NCI-H2227 (cell line): Measurements from ENCODE around the gene B4GALNT4.
"Not testable (repeated sequence)": the region's sequence is repeated elsewhere in the genome, so short reads cannot be mapped to it uniquely, and the experiment has no call there.

ENCODE experiments used
- DNase-seq: peaks from one replicate; lab custom pipeline; 2025; ENCODE audit not compliant: unreplicated experiment; lab: John Stamatoyannopoulos, UW

B4GALNT4 gene

DNA sequence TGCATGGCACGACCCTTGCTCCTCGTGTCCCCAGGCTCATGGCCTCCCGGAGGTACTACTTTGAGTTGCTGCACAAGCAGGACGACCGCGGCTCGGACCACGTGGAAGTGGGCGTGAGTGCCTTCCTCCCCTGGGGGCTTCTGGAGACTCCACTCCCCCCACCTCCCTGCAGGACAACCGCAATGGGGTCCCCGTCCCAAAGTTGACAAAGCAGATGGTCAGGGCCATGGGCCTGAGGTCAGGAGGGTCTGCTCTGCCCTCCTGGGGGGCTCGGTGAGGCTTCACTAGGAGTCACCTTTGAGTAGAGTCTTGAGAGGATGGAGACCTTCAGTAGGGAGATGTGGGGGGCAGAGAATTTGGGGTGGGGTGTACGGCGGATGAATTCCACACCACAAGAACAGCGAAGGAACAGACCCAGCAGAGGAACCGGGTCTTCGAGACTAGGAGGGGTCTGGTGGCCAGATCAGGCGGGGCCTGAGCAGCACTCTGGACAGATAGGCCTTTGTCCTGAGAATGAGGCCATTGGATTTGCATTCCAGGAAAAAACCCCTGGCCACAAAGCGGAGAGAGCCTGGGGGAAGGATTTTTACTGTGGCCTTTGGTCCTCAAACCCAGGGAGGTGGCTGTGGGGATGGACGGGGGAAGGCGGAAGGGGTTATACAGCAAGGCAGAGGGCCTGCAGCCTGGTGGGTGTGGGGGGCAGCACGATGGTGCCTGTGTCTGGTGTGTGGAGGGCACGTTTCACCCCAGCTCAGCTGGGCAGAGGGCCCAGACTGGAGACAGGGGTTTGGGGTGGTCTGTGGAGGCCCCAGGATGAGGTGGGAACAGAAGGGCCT lies 4.6 kb downstream of the B4GALNT4 start:
- no peak for DNase-seq

DNA sequence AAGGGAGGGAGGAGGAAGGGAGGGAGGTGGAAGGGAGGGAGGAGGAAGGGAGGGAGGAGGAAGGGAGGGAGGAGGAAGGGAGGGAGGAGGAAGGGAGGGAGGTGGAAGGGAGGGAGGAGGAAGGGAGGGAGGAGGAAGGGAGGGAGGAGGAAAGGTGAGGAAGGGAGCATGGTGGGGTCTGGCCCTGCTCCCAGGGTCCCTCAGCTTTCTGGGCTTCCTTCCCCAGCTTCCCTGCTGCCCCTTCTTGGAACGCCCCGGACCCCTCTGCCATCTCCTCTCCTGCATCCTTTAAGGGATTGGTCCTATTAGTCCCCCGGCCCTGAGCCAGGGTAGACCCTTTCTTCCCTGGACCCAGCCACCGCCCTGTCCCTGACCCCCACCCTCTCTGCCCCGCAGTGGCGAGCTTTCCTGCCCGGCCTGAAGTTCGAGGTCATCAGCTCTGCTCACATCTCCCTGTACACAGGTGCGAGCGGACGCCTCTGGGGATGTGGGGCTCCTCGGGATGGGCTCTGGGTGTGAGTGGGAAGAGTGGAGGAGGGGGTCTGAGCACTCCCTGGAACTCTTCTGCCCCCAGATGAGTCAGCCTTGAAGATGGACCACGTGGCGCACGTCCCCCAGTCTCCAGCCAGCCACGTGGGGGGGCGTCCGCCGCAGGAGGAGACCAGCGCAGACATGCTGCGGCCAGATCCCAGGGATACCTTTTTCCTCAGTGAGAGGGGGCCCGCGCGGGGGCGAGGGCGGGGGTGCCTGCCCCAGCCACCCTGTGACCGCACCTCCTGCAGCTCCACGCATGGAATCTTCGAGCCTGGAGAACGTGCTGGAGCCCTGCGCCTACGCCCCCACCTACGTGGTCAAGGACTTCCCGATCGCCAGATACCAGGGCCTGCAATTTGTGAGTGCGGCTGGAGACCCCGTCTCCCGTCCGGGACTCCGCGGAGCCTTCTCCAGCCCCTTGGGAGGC lies 6.0 kb downstream of the B4GALNT4 start:
- no peak for DNase-seq

DNA sequence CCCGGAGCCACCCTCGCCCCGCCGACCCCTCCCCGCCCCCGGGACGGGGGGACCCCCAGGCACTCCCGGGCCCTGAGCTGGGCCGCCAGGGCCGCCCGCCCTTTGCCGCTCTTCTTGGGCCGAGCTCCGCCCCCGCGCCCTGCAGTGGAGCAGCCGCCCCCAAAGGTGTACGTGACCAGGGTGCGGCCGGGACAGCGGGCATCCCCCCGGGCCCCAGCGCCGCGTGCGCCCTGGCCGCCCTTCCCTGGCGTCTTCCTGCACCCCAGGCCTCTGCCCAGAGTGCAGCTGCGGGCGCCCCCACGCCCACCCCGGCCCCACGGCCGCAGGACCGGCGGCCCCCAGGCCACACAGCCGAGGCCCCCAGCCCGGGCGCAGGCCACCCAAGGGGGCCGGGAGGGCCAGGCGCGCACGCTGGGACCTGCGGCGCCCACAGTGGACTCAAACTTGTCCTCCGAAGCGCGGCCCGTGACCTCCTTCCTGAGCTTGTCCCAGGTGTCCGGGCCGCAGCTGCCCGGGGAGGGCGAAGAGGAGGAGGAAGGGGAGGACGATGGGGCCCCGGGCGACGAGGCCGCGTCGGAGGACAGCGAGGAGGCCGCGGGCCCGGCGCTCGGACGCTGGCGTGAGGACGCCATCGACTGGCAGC lies 7.4 kb downstream of the B4GALNT4 start:
- DNase-seq = no peak

DNA sequence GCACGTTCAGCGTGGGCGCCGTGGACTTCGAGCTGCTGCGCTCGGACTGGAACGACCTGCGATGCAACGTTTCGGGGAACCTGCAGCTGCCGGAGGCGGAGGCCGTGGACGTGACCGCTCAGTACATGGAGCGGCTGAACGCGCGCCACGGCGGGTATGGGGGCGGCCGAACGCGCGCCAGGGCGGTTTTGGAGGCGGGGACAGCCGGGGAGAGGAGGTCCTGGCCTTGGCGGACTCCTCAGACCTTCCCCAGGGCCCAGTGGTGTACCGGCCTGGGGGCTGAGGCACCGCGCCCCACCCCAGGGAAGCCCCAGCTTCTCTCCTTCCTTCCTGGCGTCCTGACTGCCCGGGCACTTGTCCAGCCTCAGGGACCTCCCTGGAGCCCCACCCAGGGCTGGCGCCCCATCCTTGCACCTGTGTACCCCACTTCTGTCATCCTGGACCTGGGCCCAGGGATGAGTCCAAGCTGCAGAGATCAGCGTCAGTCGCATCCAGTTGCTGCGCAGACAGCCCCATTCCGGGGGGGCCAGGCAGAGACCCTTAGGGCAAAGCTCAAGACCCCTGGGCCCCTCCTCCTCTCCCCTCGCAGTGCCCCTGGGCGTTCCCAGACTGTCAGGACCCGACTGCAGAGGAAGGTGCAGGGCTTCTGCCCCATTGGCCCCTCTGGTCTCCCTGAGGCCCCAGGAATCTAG lies 8.0 kb downstream of the B4GALNT4 start:
- DNase-seq = no peak

DNA sequence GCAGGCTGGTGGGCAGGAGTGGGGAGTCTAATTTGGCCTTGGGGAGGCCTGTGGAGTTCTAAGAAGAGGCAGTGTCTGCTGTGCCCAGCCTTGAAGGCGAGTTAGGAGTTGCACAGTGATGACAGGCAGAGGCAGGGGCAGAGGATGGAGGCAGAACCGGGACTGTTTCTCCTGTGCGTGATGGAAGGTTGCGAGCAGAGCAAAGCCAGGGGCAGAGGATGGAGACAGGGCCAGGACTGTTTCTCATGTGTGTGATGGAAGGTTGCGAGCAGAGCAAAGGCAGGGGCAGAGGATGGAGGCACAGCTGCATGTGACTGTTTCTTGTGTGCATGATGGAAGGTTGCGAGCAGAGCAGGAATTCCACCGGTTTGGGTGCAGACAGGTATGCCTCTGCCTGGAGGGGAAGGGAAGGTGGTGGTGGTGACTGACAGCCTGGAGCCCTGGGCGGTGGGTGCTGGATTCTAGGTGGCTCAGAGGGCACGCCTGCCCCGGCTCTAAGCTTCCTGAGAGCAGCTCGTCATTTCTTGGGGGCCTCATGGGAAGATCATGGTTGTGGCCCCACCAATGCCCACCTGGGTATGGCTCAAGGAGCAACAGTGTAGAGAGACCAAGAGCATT lies 8.7 kb downstream of the B4GALNT4 start:
- DNase-seq = no peak

DNA sequence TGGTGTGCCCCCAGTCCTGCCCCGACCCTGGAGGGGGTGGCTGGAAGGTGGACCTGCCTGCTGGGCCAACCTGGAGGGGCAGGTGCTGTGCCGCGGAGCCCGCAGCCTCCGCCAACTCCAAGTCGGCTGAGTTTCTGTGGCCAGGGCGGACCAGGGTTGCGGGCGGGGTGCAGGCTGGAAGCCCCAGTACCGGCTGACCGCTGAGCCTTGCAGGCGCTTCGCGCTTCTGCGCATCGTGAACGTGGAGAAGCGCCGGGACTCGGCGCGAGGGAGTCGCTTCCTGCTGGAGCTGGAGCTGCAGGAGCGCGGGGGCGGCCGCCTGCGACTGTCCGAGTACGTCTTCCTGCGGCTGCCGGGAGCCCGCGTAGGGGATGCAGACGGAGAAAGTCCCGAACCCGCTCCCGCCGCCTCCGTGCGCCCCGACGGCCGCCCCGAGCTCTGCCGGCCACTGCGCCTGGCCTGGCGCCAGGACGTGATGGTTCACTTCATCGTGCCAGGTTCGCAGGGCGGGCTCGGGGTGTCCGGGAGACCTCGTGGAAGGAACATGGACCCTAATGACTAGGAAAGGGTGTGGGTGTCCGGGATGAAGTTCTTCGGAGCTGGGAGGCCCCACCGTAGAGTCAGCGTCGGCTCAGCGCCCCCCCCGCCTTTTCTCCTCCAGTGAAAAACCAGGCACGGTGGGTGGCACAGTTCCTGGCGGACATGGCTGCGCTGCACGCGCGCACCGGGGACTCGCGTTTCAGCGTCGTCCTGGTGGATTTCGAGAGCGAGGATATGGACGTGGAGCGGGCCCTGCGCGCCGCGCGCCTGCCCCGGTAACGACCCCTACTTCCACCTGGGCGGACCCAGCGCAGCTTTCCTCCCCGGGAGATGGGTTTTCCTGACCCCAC lies 10.2 kb downstream of the B4GALNT4 start:
- no peak for DNase-seq

DNA sequence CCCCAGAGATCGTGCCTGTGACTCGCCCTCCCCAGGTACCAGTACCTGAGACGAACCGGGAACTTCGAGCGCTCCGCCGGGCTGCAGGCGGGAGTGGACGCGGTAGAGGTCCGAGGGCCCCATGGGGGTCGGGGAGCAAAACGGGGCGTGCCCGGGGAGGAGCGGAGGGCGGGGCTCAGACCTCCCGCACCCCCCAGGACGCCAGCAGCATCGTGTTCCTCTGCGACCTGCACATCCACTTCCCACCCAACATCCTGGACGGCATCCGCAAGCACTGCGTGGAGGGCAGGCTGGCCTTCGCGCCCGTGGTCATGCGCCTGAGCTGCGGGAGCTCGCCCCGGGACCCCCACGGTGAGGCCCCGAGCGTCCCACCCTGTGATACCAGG lies 10.8 kb downstream of the B4GALNT4 start:
- DNase-seq = no peak

DNA sequence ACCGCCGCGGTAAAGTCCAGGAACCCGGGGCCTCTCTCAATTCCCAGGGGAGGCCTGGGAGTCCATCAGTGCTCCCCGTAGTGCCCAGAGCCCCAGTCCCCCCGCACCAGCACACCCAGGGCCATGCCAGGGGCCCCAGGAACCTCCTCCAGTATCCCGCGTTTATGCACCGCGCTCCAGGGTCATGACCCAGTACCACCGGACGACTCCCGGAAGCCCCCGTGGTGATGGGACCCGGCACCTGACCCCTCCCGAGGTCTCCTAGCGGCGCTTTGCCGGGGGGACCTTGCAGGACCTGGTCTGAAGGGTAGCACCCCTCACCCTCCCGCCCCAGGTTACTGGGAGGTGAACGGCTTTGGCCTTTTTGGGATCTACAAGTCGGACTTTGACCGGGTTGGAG lies 11.2 kb downstream of the B4GALNT4 start:
- DNase-seq = no peak

DNA sequence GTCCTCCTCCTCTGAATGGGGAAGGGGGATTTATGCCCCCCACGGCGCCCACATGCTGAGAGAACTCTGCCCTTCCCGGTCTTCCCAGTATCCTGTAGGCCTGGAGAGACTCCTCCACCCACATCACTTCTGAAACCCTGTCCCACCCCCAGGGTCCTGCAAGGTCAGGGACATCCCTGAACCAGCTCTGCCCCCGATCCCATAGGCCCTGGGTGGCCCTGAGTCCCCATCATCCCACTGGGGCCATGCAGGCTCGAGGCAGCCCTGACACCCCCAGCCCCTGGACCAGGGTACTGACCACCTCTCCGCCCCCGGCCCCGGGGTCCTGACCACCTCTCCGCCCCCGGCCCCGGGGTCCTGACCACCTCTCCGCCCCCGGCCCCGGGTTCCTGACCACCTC lies 11.7 kb downstream of the B4GALNT4 start:
- DNase-seq = no peak

DNA sequence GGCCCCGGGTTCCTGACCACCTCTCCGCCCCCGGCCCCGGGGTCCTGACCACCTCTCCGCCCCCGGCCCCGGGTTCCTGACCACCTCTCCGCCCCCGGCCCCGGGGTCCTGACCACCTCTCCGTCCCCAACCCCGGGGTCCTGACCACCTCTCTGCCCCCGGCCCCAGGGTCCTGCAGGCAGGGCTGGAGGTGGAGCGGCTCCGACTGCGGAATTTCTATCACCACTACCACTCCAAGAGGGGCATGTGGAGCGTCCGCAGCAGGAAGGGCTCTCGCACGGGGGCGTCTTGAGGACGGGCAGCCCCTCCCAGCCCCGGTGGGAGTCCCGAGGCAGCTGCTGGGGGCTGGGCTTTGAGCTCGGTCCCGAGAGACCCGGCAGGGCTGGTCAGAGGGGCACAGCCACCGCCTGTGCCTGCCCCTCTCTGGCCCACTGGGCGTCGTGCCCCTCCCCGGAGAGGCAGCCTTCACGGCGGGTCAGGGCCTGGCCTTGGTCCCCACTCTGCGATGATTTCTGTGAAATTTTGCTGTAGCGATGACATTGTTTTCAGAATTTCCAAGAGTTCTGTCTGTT lies 12.3 kb downstream of the B4GALNT4 start:
- DNase-seq = no peak

DNA sequence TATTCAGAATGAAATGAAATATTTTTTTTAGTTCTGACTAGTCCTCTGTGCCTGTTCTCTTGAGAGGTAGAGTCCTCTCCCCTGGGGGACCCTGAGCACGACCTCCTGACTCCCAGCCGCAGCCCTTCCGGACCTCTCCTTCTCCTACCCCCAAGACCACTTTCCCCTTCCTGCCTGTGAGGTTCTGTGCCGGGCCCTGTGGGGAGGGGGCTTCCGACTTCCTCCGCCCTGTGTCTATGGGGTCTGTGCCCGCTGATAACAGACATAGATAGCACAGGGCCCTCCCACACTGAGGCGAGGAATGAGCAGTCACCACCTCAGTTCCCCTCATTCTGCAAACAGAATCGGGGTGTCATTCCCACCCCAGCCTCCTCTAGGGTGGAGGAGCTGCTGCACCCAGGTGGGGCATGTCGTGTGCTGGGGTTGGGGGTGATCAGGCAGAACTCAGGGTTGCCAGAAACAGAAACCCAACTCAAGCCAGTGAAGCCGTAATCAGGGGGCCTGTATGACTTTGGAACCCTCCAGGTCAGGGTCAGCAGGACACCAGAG lies 12.9 kb downstream of the B4GALNT4 start:
- no peak for DNase-seq

DNA sequence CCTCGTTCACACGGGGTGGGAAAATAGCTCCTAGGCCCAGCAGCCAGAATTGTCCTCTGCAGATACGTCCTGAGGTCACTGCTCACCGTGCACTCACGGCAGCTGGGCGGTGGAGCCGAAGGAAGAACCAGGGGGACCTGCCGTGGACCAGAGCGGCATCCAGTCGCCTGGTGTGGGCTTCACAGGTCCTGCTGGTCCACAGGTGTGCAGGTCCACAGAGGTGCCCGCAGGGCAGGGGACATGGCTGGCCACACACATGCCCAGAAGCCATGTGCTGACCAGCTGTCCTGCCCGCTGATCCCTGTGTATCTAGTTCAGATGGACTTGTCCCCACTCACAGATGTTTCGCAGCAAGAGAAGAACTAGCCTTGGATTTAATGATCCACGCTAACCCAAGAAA lies 14.1 kb downstream of the B4GALNT4 start:
- DNase-seq = no peak

DNA sequence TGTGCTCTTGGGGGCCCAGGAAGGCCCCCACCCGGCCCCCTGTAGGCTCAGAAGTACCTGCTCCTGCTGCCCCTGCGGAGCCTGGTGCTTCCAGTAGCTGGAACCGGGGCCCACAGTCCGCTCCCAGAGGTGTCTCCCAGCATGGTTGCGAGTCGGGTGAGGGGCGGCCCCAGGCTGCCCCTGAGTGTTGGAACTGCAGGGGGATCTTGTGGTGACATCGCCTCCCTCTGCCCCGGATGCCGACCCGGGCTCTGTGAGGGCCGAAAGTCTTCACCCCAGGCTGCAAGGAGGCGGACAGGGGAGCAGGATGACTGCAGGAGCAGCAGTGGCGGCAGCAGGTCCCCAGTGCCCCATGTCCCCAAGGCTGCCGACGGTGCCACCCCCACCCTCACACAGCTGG lies 15.2 kb downstream of the B4GALNT4 start:
- no peak for DNase-seq

DNA sequence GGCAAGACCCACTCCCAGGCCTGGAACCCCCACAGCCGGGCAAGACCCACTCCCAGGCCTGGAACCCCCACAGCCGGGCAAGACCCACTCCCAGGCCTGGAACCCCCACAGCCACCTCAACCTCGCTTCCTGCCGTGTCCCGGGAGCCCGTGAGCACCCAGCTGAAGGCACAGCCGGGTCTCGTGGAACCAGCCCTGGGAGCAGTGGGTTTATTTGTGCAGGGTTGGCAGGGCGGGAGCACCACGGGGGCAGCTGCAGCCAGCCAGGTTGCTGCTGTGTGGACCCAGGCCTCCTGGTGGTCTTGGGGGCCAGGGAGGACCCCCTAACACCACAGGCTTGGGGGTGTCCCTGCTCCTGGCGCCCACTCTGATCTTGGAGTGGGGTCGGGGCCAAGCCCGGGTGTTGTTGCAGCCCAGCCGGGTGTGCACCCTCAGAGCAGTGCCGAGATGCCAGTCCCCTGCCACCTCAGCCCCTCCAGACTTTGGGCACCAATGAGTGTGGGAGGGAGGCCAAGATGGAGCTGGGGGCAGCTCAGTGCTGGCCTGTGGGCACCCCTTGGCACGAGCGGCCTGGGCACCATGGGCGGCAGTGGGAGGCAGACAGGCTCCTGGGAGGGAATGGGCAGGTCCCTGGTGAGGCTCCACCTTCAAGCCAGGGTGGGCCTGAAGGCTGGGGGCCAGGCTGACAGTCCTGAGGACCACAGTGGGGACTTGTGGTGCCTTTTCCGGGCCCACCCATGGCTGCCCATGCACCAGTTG lies 16.5 kb downstream of the B4GALNT4 start:
- DNase-seq = no peak

DNA sequence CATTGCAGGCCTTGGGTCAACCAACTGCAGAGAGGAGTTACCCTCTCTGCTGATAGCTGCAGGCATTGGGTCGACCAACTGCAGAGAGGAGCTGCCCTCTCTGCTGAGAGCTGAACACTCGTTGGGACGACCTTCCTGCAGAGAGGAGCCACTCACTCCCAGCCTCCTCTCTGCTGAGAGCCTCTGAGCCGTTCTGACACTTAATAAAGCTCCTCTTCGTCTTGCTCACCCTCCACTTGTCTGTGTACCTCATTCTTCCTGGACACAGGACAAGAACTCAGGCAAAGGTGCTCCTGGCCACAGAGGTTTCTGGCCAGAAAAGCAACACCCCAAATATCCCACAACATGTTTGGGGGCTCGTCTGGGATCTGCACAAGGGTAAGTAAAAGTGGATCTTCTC lies 17.2 kb downstream of the B4GALNT4 start:
- DNase-seq = no peak

DNA sequence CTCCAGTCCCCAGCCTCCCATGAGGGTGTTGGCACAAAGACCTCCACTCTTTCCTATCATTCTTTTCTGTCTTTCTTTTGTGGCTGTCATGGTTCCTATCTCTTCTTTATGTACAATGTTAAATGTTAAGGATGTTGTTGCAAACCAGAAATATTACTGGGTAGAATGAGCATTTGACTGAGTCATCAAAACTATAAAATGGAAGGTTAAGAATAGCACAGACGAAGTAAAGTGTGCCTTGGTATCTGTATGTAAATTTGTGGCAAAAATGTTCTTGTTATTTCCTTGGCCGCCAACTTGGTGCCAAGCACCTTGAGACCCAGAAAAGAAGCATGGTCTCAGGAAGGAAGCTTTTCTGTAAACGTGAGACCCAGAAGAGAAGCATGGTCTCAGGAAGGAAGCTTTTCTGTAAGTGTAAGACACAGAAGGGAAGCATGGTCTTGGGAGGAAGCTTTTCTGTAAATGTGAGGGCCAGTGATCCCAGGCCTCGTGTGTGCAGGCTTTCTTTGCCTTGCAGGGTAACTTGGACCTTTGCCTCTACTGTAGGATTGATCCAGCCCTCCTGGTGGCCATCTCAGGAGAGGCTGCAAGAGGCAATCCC lies 18.0 kb downstream of the B4GALNT4 start:
- no peak for DNase-seq

DNA sequence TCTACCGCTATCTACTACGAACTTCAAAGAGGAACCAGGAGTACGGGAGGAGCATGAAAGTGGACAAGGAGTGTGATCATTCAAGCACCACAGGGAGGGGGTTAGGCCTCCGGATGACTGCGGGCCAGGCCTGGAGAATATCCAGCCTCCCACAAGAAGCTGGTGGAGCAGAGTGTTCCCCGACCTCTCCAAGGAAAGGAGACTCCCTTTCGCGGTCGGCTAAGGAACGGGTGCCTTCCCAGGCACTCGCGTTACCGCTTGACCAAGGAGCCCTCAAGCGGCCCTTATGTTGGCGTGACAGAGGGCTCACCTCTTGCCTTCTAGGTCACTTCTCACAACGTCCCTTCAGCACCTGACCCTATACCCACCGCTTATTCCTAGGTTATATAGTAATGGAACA lies 20.1 kb downstream of the B4GALNT4 start:
- not testable (repeated sequence) for DNase-seq

DNA sequence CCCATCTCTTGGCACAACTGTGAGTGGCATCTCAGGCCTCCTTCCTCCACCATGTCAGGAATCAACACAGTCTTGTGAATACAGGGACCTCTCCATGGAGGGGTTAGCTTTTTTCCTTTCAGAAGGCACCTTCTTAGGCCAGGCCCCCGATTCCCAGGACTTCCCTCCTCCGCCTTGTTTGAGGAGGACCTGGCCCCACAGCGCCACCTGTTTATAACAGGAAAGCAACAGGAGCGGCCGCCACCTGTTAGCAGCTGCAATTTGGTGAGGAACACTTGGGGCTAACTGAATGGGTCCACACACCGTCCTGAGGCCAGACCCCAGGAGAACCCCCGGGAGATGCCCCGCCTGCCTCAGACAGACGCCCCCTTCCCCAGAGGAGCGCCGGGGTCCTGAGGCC lies 20.9 kb downstream of the B4GALNT4 start:
- DNase-seq = no peak
